Sciatic nerve (tissue), 2 donors: Measurements from ENCODE around the gene LRMDA. TPM values are rescaled to one million over a fixed set of nuclear protein-coding genes. Genes with fewer than 3 reads are reported as not detected.

Experiments used
- ATAC-seq: fragments of 200-7000 bp; cut with Tn5 transposase; one replicate; pipeline ENCODE4 v1.9.1; 2020; ENCODE audit warnings: mild to moderate bottlenecking, moderate library complexity
- DNase-seq: peaks from one replicate; pipeline ENCODE4 v3.0.0-alpha.2; 2020; ENCODE audit warnings: low spot score
- intact Hi-C: fragments of 100-400 bp; cut with DNase I; formaldehyde crosslinking; loops from one replicate; pipeline ENCODE4 v1.14.2; 2022
- total RNA-seq: library from RNA; stranded (reverse); fragmentation: NEBNext Ultra II Directional; extraction: Animal tissue kit (Norgen Biotek cat#: 25700); gene quantifications from one replicate; pipeline ENCODE4 v1.2.1, GENCODE V29; 2021
- donor health status: DM: no; HTN: no; CAD: no.
- donor health status: DM: no; HTN: no; CAD: no.

LRMDA gene
- total RNA-seq, 1 donor from 2014 or later, result 16.6 TPM

- DNase-seq (no peak), ATAC-seq (no peak)
- intact Hi-C loops, result no loop called here
Measured at GRCh38 chr10:76399226-76399625, 967.8 kb downstream of the LRMDA start.

GRCh38 chr10:76401006-76401405 is 969.6 kb downstream of the LRMDA start:
- no peak for ATAC-seq
- no peak for DNase-seq
- intact Hi-C loops, result no loop called here

GRCh38 chr10:76403912-76404311 is 972.5 kb downstream of the LRMDA start:
- intact Hi-C loops, result no loop called here
- no peak for DNase-seq
- peak; percentile 83 for ATAC-seq

GRCh38 chr10:76404531-76404930 is 973.1 kb downstream of the LRMDA start:
- peak; percentile 32 for ATAC-seq
- no peak for DNase-seq
- intact Hi-C loops, result no loop called here

GRCh38 chr10:76405922-76406321 is 974.5 kb downstream of the LRMDA start:
- intact Hi-C loops, result no loop called here
- ATAC-seq, result no peak
- no peak for DNase-seq

GRCh38 chr10:76408646-76409045 is 977.2 kb downstream of the LRMDA start:
- DNase-seq, result no peak
- ATAC-seq, result no peak
- intact Hi-C loops, result no loop called here

GRCh38 chr10:76411729-76412435 is 980.5 kb downstream of the LRMDA start:
- intact Hi-C loops, result no loop called here
- ATAC-seq (peak; percentile 93), DNase-seq (no peak)

- DNase-seq, result no peak
- ATAC-seq, result no peak
- intact Hi-C loops, result no loop called here
Measured at GRCh38 chr10:76415554-76415953, 984.1 kb downstream of the LRMDA start.

GRCh38 chr10:76416642-76417041 is 985.2 kb downstream of the LRMDA start:
- intact Hi-C loops, result no loop called here
- ATAC-seq (no peak), DNase-seq (no peak)

GRCh38 chr10:76420725-76421124 is 989.3 kb downstream of the LRMDA start:
- DNase-seq (no peak), ATAC-seq (no peak)
- intact Hi-C loops, result no loop called here

GRCh38 chr10:76422769-76423168 is 991.3 kb downstream of the LRMDA start:
- DNase-seq, result no peak
- intact Hi-C loops, result no loop called here
- ATAC-seq, result no peak

- ATAC-seq (no peak), DNase-seq (no peak)
- intact Hi-C loops, result no loop called here
Measured at GRCh38 chr10:76428551-76429367, 997.3 kb downstream of the LRMDA start.

GRCh38 chr10:76429368-76430060 is 998.1 kb downstream of the LRMDA start:
- ATAC-seq (peak; percentile 53), DNase-seq (no peak)
- intact Hi-C loops, result no loop called here

- ATAC-seq (no peak), DNase-seq (no peak)
- intact Hi-C loops, result no loop called here
Measured at GRCh38 chr10:76430061-76430645, 998.7 kb downstream of the LRMDA start.

GRCh38 chr10:76432016-76433012 is 1000.9 kb downstream of the LRMDA start:
- intact Hi-C loops, result no loop called here
- ATAC-seq (peak; percentile 83), DNase-seq (no peak)

- ATAC-seq, result no peak
- DNase-seq, result no peak
- intact Hi-C loops, result no loop called here
Measured at GRCh38 chr10:76433161-76434005, 1002.0 kb downstream of the LRMDA start.

GRCh38 chr10:76435157-76435556 is 1003.7 kb downstream of the LRMDA start:
- no peak for DNase-seq
- ATAC-seq, result peak; percentile 21
- intact Hi-C loops, result no loop called here

- no peak for DNase-seq
- no peak for ATAC-seq
- intact Hi-C loops, result no loop called here
Measured at GRCh38 chr10:76436401-76436811, 1005.0 kb downstream of the LRMDA start.
